T-cell (primary cell): Measurements from ENCODE around the gene LHB. TPM values are rescaled to one million over a fixed set of nuclear protein-coding genes. Genes with fewer than 3 reads are reported as not detected.
"Not testable (repeated sequence)": the region's sequence is repeated elsewhere in the genome, so short reads cannot be mapped to it uniquely, and the experiment has no call there.

Experiments
- ATAC-seq, 4 experiments: fragments of 200-7000 bp in 3 of 4; fragments of 150-1000 bp in 1 of 4; cut with Tn5 transposase; replicated peaks in 1 of 4; 1 replicate in 3 of 4; 2 replicates in 1 of 4; pipeline ENCODE4 v1.10.0; 2021; ENCODE audit warnings: moderate library complexity in 3 of 4, mild to moderate bottlenecking in 2 of 4, moderate number of reproducible peaks in 1 of 4
- CTCF ChIA-PET, 2 donors: fragments of 300-600 bp; sonication (Branson Sonifier 250); formaldehyde crosslinking; loops; one replicate each; lab custom pipeline; 2022; ENCODE audit warnings: antibody characterized with exemption in 2 of 2; lab: Charles Lee
- POLR2A ChIA-PET, 2 donors: fragments of 300-600 bp; sonication (Branson Sonifier 250); formaldehyde crosslinking; loops; one replicate each; lab custom pipeline; 2022; ENCODE audit warnings: antibody characterized with exemption in 2 of 2; lab: Charles Lee
- DNase-seq, 35 experiments: peaks; one replicate each; pipeline versions ENCODE4 v3.0.0 to v3.0.0-alpha.2; 2013 to 2023
- H3K27ac ChIP-seq: one replicate; pipeline ENCODE4 v1.5.1; 2013; ENCODE audit warnings: low read length
- H3K27me3 ChIP-seq, 2 experiments: replicated peaks in 1 of 2; 1 replicate in 1 of 2; 2 replicates in 1 of 2; pipeline versions ENCODE4 v1.6.1 to v1.7.0; 2013; ENCODE audit warnings: low read length in 1 of 2, mixed read lengths in 1 of 2; ENCODE audit not compliant: control insufficient read depth in 2 of 2, insufficient read depth in 2 of 2; ENCODE audit errors: extremely low read depth in 1 of 2
- H3K36me3 ChIP-seq, 2 donors: 1 replicate in 1 of 2; 2 replicates in 1 of 2; pipeline versions ENCODE4 v1.6.1 to v1.7.0; 2013; ENCODE audit warnings: low read length in 1 of 2; ENCODE audit not compliant: control insufficient read depth in 2 of 2, insufficient read depth in 1 of 2; ENCODE audit errors: extremely low read depth in 1 of 2
- H3K4me1 ChIP-seq, 2 experiments: 1 replicate in 1 of 2; 2 replicates in 1 of 2; pipeline versions ENCODE4 v1.6.1 to v1.7.0; 2013; ENCODE audit warnings: low read length in 2 of 2, mixed read lengths in 1 of 2; ENCODE audit not compliant: insufficient read depth in 2 of 2, control insufficient read depth in 1 of 2; ENCODE audit errors: extremely low read depth in 1 of 2
- H3K4me3 ChIP-seq, 2 donors: 1 replicate in 1 of 2; 2 replicates in 1 of 2; pipeline versions ENCODE4 v1.5.1 to v1.7.0; 2013; ENCODE audit warnings: mild to moderate bottlenecking in 2 of 2, low read length in 1 of 2, moderate library complexity in 1 of 2; ENCODE audit not compliant: control insufficient read depth in 1 of 2; ENCODE audit errors: extremely low read depth in 1 of 2
- H3K9me3 ChIP-seq: 2 replicates; pipeline ENCODE4 v1.7.0; 2013
- H3K27ac Mint-ChIP-seq, 2 donors: one replicate each; pipeline ENCODE4 v1.8.0; 2020 to 2021; ENCODE audit warnings: mild to moderate bottlenecking in 2 of 2, mixed read lengths in 2 of 2
- H3K27me3 Mint-ChIP-seq, 2 donors: one replicate each; pipeline ENCODE4 v1.8.0; 2021 to 2022; ENCODE audit warnings: mixed read lengths in 2 of 2
- H3K36me3 Mint-ChIP-seq: one replicate; pipeline ENCODE4 v1.8.0; 2021; ENCODE audit warnings: mixed read lengths
- H3K4me1 Mint-ChIP-seq, 3 donors: one replicate each; pipeline ENCODE4 v1.8.0; 2020 to 2022; ENCODE audit warnings: mixed read lengths in 3 of 3, mild to moderate bottlenecking in 1 of 3
- H3K4me3 Mint-ChIP-seq, 3 donors: one replicate each; pipeline ENCODE4 v1.8.0; 2020 to 2022; ENCODE audit warnings: mild to moderate bottlenecking in 3 of 3, mixed read lengths in 3 of 3, moderate library complexity in 3 of 3
- H3K9me3 Mint-ChIP-seq, 3 donors: one replicate each; pipeline ENCODE4 v1.8.0; 2020 to 2022; ENCODE audit warnings: mixed read lengths in 3 of 3
- WGBS: methylation state at CpG from one replicate; pipeline ENCODE4 v1.1.5; 2013; ENCODE audit warnings: missing lambda C conversion rate; ENCODE audit not compliant: insufficient coverage; 5-methylcytosine and 5-hydroxymethylcytosine counted together
- total RNA-seq, 35 experiments: library from RNA in 6 of 35; stranded (reverse) in 6 of 35; fragments of 120-200 nt in 1 of 35; gene quantifications; one replicate each; pipeline versions ENCODE4 v1.2.1 to v1.2.4 and lab custom pipeline; 2013 to 2026

The LHB gene
- total RNA-seq, 5 donors from 2014 or later (not counting 1 experiment from before 2014, with no cell fraction given): 0.57 TPM; not detected in 4

- ChIA-PET POLR2A (no interaction called here), CTCF (no interaction called here)
- WGBS: 79% methylated on average over 14 of the region's 17 CpGs
- Histone ChIP-seq H3K27ac (no peak overlapping the region), H3K4me3 (no peak overlapping the region), H3K27me3 (peaks cover 0 to 3% of the 10 kb centered on the region in 2 experiments), H3K36me3 (no peaks in the 10 kb centered on the region), H3K9me3 (no peaks in the 10 kb centered on the region), H3K4me1 (no peaks in the 10 kb centered on the region)
- no peak overlapping the region for H3K27ac Mint-ChIP-seq
- H3K9me3 Mint-ChIP-seq: no peaks in the 10 kb centered on the region
- ATAC-seq (no peak), DNase-seq (no peak)
- H3K36me3 Mint-ChIP-seq: no peaks in the 10 kb centered on the region
- no peak overlapping the region for H3K4me3 Mint-ChIP-seq
- H3K27me3 Mint-ChIP-seq: no peaks in the 10 kb centered on the region
- no peaks in the 10 kb centered on the region for H3K4me1 Mint-ChIP-seq
These were observed 25.3 kb upstream of the LHB start for GRCh38 chr19:49042177-49042576.

DNA sequence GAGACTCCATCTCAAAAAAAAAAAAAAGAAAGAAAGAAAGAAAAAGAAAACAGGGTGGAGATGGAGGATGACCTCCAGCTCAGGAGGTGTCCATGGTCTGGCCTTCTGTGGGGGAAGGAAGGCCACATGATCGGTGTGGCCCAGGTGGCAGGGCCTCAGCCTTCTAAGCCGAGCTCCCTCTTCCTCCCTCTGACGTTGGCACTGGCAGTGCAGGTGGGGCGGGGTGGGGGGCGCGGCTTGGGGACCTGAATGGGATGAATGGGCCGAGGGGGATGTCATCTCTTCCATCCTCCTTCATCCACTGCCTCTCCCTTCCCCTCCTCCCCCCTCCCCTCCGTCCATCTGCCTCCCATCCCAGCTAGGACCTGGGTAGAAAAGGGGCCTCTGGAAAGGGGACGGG, 22.8 kb upstream of the LHB start:
- H3K4me3 ChIP-seq, H3K27me3 ChIP-seq, DNase-seq, H3K27me3 Mint-ChIP-seq, H3K27ac Mint-ChIP-seq, H3K36me3 Mint-ChIP-seq, H3K4me1 ChIP-seq, H3K27ac ChIP-seq, ATAC-seq, H3K9me3 ChIP-seq, POLR2A ChIA-PET, H3K4me1 Mint-ChIP-seq, H3K4me3 Mint-ChIP-seq, H3K36me3 ChIP-seq, H3K9me3 Mint-ChIP-seq: not testable (repeated sequence)
- CTCF ChIA-PET: interaction anchor here (0.6 to 0.7 kb wide), 2 partner anchors 91 to 403 kb away, joined by 3 to 4 read pairs; no protein-coding TSS in a partner anchor
- no CpG with 5 or more reads among the region's 9 CpGs for WGBS

GRCh38 chr19:49038557-49039276, 21.8 kb upstream of the LHB start:
- POLR2A ChIA-PET, H3K27me3 ChIP-seq, H3K4me1 Mint-ChIP-seq: not testable (repeated sequence)

DNA sequence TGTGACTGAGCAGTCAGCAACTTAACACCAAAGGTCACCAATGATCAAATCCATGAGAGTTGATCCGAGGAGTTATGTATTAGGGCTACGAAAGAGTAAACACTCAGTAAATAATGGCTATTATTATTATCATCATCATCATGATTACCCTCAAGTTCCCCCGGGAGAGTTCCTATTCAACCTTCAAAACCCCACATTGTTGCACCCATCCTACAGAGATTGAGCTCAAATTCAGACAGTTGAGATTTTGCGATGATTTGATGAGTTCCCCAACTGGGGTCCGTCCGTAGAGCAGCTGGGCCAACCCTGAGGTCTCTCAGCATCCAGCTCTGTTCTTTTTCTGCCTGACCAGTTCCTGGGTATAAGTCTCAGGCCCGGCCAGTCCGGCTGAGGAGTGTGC, 21.2 kb upstream of the LHB start:
- H3K4me3 ChIP-seq, H3K4me1 Mint-ChIP-seq, H3K9me3 ChIP-seq, H3K4me3 Mint-ChIP-seq, H3K27me3 Mint-ChIP-seq, CTCF ChIA-PET, H3K36me3 Mint-ChIP-seq, DNase-seq, ATAC-seq, H3K4me1 ChIP-seq, H3K27ac ChIP-seq, POLR2A ChIA-PET, H3K27me3 ChIP-seq, H3K27ac Mint-ChIP-seq, H3K36me3 ChIP-seq, H3K9me3 Mint-ChIP-seq: not testable (repeated sequence)
- no CpG with 5 or more reads among the region's 8 CpGs for WGBS

More at GRCh38 chr19:49038557-49039276, 21.8 kb upstream of the LHB start:
- H3K27ac ChIP-seq, H3K36me3 Mint-ChIP-seq, ATAC-seq, H3K9me3 ChIP-seq, H3K36me3 ChIP-seq, CTCF ChIA-PET, H3K27me3 Mint-ChIP-seq, H3K4me1 ChIP-seq, DNase-seq, H3K4me3 ChIP-seq, H3K27ac Mint-ChIP-seq, H3K4me3 Mint-ChIP-seq, H3K9me3 Mint-ChIP-seq: not testable (repeated sequence)
- WGBS: 84% methylated on average over 9 of the region's 26 CpGs

- H3K27me3 Mint-ChIP-seq, H3K36me3 Mint-ChIP-seq, H3K27me3 ChIP-seq, H3K36me3 ChIP-seq, H3K9me3 Mint-ChIP-seq, H3K4me3 ChIP-seq, H3K4me3 Mint-ChIP-seq, H3K4me1 Mint-ChIP-seq, H3K27ac Mint-ChIP-seq, H3K4me1 ChIP-seq, POLR2A ChIA-PET, ATAC-seq, H3K27ac ChIP-seq, H3K9me3 ChIP-seq, CTCF ChIA-PET: not testable (repeated sequence)
- DNase-seq: peak in 10 of 35 experiments; percentile 12 to 50 (median 30)
- 29% methylated on average over 4 of the region's 18 CpGs for WGBS
These were observed 19.9 kb upstream of the LHB start, which contains the start of gene CGB1 for GRCh38 chr19:49036815-49037214. TSS of gene CGB1 (minus strand) at chr19:49036895. CDS start at chr19:49036711, 184 bp downstream.

DNA sequence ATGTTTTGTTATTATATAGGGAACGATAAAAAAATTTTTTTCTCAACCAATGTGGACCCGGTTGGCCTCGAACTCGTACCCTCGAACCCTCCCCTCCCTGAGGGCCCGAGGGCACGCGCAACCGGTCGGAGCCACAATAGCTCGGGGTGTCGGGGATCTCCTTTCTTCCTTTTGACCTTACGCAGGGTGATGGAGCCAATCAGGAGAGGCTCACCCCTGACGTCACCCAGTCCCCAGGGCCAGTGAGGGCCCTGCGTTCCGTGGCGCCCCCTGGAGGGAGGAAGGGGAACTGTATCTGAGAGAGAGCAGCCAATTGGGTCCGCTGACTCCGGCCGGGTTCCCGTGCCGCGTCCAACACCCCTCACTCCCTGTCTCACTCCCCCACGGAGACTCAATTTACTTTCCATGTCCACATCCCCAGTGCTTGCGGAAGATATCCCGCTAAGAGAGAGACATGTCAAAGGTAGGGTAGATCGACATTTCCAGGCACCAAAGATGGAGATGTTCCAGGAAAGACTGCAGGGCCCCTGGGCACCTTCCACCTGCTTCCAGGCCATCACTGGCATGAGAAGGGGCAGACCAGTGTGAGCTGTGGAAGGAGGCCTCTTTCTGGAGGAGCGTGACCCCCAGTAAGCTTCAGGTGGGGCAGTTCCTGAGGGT, 14.9 kb upstream of the LHB start, which contains the start of gene CGB2:
CGB2 (plus strand) TSS at position 249 of the 660 bp plus-strand sequence; CDS start at position 455, 206 bp downstream.
- CTCF ChIA-PET: interaction anchor here in 1 of 2 donors (0.5 kb wide), 1 partner anchor 35 kb away, joined by 3 read pairs; no protein-coding TSS in a partner anchor
- peak in 2 of 4 experiments; percentile 65 to 73 for ATAC-seq

More for the DNA sequence above, 14.9 kb upstream of the LHB start, which contains the start of gene CGB2:
- H3K4me1 ChIP-seq, H3K9me3 Mint-ChIP-seq, H3K36me3 ChIP-seq, H3K4me1 Mint-ChIP-seq, POLR2A ChIA-PET, H3K9me3 ChIP-seq, H3K36me3 Mint-ChIP-seq, H3K27ac ChIP-seq, H3K4me3 ChIP-seq, H3K4me3 Mint-ChIP-seq, H3K27me3 ChIP-seq: not testable (repeated sequence)
- peak in 31 of 35 experiments; percentile 17 to 71 (median 37) for DNase-seq
- WGBS: 93% methylated on average over 2 of the region's 28 CpGs
- Mint-ChIP-seq H3K27me3 (peaks cover 4 to 13% of the 10 kb centered on the region in 2 donors), H3K27ac (peak within 1 kb of the TSS in 1 of 2 donors; percentile 22)
